NCI-H146 (cell line): ENCODE data around the gene GANAB.
"Not testable (repeated sequence)": the region's sequence is repeated elsewhere in the genome, so short reads cannot be mapped to it uniquely, and the experiment has no call there.

Experiments used
- DNase-seq: peaks from one replicate; lab custom pipeline; 2025; lab: John Stamatoyannopoulos, UW

GANAB gene

DNA sequence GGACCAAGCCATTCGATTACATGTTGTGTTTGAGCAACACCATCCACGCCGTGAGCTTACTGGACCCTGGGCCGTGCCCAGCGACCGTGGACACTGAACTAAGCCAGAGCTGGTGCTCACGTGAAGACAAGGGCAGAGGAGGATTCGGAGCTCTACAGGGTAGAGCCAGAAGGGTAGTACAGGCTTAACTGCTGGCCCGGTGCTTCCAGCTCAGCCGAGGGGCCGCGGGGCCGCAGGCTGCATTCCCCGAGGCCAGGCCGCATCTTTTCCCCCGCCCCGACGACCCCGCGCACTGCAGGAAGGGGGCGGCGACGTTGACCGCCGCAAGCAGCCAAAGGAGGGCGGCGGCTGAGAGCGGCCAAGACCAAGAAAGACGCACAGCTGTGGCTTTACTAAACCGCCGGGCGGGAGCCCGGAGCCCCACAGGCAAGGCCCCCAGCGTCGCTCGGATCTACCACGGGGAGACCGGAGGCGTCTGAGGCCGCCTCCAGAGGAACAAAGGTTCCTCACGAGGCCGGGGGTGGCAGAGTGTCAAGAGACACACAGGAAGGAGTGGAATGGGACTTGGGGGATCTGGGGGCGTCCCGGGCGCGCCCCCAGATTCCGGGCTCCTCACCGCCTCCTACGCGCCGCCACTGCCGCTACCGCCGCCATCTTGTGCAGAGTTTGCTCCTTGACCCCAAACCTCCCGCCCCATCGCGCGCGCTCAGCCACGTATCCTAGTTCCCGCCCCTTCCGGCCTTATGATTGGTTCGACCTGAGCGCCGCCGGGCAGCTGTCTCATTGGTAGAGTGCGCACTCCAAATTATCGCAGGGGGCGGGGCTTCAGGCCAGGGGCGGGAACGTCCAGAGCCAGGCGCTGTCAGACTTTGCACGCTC, at the start of gene GANAB:
Gene GANAB, minus strand, starts transcription at position 668 of the 879 bp plus-strand sequence. Its CDS starts 14 bp downstream, at position 654.
- peak; percentile 99 for DNase-seq

DNA sequence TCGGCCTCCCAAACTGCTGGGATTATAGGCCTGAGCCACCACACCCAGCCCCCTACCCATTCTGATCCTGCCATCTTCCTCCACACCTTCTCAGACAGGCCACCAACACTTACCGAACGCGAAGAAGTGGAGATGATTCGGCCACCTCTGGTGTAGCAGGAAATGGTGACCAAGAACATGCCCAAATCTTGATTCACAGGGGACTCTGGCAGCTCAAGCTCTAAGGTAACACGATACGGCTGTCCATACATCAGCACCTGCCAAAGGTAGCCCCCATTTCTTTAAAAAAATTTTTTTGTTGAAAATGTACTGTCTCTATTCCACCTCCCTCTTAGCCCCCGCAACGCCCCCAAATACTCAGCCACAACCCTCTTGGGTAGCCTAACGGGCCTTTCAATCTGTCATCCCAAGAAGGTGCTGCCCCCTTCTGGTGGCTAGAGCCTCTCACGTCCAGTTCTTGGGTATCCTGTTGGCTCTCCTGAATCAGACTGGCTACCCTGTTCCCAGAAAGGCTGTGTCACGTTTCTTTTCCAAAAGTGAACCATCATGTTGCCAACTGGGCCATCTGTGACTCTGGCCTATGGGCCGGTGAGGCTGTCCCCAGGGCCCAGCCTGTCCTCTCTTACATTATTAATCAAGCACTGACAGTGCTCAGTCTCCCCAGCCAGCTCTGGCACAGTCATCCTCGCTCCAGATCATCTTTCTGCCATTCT, 48.2 kb upstream of the GANAB start:
- peak; percentile 57 for DNase-seq

DNA sequence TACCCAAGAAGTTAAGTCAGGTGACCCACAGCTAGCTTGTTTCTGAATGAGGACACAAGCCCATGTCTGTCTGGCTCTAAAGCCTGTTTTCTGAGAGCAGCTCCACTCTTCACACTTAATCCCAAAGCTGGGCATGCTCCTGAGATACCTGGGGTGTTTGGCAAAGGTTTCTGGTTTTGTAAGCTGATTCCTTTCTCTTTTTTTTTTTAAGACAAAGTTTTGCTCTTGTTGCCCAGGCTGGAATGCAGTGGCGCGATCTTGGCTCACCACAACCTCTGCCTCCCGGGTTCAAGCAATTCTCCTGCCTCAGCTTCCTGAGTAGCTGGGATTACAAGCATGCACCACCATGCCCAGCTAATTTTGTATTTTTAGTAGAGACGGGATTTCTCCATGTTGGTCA, 47.2 kb upstream of the GANAB start:
- DNase-seq, result not testable (repeated sequence)

DNA sequence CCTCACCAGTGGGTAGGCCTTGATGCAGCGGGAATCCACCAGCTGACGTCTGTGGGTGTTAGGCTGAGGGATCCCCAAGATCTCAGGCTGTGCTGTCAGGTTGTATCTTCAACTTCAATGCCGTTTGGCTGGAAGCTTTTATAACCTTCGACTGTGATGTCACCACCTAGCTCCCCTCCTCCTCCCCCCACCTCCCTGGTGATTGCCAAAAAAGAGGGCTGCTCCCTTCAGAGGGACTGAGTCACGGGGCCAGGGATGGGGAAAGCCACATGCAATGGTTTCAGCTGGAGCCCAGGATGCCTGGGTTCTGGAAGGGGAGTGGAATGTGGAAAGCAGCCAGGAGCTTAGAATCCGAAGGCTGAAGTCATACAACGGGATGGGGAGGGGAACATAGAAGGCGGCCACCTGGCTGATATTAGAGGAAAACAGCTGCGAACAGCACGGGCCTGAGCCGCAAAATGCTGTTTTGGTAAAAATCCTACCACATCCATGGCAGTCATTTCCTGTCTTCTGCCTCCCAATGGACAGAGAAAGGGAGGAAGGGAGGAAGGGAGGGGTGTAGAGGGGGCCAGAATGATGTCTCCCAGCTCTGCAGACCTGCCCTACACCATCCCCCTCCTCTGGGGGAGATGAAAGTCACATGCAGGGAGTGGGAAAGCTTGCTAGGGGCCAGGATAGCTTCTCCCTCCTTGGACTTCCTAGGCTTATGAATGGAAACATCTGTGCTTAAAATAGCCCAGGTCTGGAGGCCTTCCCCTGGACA, 43.2 kb upstream of the GANAB start, which contains the start of gene LRRN4CL:
Gene LRRN4CL, minus strand, starts transcription at position 110 of the 763 bp plus-strand sequence. CDS start 1,022 bp downstream, outside the sequence.
- no peak for DNase-seq

DNA sequence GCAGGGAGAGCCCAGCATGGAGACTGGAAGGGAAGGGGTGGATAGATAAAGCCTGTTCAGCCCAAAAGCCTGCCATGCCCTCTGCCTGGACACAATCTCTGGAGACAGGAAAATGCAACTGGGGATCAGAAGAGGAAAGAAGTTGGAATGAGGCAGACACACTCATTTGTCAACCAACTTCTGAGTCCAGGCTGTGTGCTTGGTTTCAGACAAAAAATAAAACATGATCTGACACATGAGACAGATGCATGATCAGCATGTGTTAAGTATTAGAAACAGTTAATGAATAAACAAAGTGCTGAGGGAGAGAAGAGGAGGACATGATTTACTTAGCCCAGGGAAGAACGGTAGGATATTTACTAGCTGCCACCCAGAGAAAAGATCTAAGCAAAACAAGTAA, 42.1 kb upstream of the GANAB start:
- DNase-seq, result no peak

DNA sequence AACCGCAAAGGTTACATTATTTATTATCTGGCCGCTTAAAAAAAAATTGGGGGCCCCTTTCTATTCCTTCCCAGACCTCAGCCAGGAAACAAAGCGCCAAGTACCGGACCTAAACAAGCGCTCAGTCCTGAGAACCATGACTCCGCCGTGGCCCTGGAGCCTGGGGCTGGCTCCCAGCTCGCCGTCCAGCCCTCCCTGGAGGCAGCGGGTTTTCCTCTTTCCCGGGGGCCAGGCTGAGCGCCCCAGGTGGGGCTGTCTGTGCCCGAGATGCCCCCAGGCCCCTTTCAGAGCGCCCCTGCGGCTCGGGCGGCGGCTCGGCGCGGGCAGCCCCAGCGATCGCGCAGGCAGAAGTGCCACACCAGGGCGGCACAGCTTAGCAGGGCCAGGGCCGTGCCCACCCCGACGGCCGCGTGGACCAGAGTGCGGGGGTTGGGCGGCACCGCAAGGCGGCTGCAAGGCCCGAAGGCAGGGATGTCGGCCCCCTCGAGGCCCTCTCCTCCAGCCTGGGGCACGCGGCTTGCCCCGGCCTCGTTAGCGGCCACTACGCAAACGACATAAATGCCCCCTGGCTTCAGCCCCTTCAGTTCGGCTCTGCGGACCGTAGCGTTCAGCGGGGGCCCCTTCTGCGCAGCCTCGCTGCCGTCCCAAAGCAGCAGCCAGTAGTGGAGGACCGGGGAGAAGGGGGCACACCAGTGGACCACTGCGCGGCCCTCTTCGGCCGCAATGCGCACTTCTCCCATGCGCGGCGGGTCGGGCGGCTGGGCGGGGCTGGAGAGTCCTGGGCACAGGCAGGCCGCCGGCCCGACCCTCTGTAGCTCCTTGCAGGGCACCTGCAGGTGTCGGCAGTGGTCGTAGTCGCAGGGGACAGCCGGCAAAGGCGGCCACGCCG, 41.3 kb upstream of the GANAB start:
- DNase-seq, result no peak

DNA sequence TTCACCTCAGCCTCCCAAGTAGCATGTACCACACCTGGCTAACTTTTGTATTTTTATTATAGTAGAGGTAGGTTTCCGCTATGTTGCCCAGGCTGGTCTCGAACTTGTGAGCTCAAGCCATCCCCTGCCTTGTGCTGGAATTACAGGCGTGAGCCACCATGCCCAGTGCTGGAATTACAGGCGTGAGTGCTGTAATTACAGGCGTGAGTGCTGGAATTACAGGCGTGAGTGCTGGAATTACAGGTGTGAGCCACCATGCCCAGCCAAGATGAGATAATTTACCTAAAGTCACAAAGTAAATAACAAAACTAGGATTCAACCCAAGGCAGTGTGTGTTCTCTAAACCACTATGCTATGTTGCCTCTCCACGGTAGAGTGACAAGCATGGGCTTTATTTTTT, 36.1 kb upstream of the GANAB start:
- DNase-seq, result no peak

DNA sequence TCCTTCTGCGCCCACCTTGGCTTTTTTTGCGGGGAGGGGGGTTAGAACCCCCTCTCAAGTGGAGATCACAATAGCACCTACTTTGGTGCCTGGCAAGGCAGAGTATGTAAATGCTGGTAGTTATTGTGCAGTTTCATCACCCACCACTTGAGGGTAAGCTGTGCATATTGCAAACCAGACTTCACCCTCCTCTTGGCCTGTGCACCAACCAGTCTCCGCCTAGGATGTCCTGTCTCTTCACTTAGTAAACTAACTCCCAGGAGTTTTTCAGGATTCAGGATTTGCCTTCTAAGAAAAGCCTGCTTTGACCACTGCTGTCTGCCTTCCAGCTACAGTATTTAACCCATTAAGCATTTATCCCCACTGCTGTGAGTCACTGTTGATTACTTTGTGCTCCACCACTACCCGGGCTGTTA, 34.4 kb upstream of the GANAB start:
- peak; percentile 61 for DNase-seq

DNA sequence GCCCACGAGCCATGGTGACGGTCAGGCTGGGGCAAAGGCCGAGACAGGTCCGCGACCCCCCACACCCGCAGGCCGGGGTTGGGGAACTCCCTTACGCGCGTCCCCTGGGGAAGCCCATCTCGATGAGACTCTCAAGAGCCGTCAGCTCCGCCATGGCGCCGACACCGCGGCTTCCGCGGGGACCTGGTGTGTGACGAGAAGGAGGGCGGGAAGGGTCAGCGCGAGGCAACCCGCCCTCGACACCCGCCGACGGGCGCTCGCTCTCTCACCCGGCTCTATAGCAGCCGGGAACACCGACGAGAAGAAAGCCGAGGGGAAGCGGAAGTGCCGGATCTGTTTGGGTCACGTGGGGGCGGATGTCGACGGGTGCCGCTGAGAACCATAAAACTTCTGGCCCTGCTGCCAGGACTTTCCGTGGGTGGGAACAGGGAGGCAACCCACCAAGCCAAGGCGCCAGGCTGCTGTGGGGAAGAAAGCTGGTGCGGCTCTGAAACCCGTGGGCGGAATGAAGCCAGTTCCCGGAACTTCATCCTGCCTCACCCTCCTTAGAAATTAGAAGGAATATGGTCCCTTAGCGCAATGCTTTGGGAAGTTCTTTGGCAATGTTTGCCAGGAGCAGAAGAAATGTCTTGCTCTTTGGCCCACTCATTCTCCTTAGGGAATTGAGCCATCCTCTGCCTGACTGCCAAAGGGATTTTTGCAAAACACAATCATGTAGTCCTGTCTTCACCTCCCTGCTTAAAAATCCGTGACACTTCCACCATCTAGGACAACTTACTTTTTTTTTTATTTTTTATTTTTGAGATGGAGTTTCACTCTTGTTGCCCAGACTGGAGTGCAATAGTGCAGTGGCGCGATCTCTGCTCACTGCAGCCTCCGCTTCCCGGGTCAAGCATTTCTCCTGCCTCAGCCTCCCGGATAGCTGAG, 32.6 kb upstream of the GANAB start, which contains the start of gene UBXN1:
Gene UBXN1, minus strand, starts transcription at position 304 of the 927 bp plus-strand sequence. Its CDS starts 150 bp downstream, at position 154.
- DNase-seq, result peak; percentile 86

DNA sequence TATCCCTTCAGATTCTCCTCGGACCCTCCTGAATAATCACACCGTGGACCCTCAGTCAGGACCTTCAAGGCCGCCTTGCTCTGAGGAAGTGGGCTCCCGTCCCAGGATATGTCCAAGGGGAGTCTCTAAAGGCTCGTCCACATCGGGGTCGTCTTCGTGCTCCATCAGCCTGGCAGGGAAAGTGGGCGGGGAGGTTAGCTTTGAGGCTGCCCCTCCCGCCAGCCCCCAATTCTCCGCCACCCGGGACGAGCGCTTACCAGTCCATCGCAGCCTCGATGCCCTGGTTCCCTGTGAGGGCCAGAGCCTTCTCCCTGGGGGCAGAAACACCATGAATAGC, 32.0 kb upstream of the GANAB start:
- no peak for DNase-seq

DNA sequence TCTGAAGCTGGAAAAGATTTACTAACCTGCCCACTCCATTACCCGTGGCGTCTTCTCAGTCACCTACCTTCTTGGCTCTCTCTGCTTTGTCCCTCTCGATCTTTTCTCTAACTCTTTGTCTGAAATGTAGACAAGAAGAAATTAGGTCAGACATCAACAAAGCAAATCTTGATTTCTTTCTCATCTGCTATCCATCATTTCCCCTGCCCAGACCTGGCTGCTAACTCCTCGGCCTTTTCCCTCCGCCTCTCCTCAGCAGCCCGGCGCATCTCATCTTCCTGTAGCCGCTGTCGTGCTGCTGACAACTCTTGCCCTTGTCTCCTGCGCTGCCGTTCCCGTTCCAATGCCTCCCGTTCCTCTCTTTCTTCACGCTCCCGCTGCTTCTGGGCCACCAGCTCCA, 31.3 kb upstream of the GANAB start:
- no peak for DNase-seq

DNA sequence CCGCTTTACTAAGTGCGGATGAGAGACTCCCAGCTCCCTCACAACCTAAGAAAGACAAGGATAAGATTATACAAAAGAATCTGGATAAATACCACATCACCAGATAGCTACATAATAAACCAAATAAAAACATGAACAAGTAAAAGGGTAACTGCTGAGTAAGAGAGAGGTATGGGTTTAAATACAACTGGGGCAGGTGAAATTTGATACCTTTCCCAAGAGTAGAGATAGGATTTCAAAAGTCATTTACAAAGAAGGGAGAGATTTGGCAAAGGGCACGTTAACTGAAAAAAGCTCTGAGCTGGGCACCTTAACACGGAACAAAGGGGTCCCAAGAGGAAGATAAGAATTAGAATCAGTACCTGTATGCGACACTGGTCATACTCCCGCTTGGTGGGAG, 30.7 kb upstream of the GANAB start:
- no peak for DNase-seq

DNA sequence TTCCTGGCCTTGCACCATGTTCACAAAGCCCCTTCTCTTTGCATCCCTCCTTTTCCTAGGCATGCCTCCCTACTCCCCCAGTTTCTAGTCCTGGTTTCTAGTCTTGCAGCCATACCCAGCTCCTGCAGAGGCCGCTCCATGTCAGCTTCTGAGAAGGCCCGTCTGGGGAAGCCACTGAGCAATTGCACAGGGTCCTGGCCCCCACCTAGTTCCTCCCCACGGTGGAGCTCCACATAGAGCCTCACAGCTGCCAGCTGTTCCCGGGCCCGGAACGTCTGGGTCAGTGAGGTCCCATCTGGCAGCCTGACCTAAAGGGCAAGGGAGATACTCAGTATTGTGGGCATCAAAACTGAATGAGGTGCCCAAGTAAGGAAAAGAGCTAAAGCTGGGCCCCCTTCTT, 30.3 kb upstream of the GANAB start:
- no peak for DNase-seq

DNA sequence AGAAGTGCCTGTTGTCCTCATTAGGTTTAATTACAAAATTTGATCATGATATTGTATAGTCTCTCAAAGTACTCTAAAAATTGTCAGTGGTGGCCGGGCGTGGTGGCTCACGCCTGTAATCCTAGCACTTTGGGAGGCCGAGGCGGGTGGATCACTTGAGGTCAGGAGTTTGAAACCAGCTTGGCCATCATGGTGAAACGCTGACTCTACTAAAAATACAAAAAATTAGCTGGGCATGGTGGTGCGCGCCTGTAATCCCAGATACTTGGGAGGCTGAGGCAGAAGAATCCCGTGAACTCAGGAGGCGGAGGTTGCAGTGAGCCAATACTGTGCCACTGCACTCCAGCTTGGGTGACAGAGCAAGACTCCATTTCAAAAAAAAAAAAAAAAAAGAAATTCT, 29.0 kb upstream of the GANAB start:
- not testable (repeated sequence) for DNase-seq

DNA sequence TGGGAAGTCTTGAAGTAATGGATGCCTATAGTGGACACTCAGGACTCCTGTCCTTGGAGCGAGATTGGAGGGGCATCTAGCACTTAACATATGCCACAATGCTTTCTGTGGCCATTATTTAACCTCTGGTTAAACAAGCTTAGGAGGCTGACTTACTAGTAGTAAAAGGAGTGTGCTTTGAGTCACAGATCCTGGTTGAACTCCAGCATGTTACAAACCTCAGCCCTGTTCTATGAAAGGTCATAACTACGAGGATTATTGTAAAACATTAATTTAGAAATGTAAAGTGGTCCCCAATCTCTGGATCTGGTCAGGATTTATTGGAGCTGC, 26.7 kb upstream of the GANAB start:
- no peak for DNase-seq

DNA sequence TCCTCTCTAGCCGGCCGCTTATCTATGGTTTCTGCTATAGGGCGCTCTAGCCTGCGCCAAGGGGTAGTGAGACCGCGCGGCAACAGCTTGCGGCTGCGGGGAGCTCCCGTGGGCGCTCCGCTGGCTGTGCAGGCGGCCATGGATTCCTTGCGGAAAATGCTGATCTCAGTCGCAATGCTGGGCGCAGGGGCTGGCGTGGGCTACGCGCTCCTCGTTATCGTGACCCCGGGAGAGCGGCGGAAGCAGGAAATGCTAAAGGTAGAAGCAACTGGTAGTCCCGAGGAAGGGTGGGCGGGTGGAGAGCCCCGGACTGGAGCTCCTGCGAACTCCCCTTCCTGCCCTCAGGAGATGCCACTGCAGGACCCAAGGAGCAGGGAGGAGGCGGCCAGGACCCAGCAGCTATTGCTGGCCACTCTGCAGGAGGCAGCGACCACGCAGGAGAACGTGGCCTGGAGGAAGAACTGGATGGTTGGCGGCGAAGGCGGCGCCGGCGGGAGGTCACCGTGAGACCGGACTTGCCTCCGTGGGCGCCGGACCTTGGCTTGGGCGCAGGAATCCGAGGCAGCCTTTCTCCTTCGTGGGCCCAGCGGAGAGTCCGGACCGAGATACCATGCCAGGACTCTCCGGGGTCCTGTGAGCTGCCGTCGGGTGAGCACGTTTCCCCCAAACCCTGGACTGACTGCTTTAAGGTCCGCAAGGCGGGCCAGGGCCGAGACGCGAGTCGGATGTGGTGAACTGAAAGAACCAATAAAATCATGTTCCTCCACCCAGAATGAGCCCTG, 25.4 kb upstream of the GANAB start, which contains the start of the genes LBHD1 and UQCC3:
Gene LBHD1, minus strand, starts transcription at position 660 of the 782 bp plus-strand sequence. CDS start 2,236 bp downstream, outside the sequence.
Gene UQCC3, plus strand, starts transcription at position 66 of the 782 bp plus-strand sequence. Its CDS starts 73 bp downstream, at position 139.
- DNase-seq, result peak; percentile 86

DNA sequence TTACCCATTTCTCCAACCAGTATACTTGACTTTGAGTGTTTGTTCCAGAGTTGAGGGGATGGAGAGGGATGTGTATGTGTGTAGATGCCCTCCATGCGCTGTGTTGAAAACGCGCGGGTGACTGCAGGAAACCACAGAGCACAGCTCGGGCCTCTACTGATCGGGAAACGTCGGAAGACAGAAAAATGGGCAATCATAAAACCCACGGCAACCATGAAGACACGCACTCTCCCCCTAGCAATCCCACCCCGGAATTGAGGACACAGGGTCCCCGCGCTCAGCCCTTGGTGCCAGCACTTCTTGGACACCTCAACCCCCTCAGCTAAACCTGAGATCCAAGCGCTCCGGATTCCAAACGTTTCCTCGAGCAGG, 24.8 kb upstream of the GANAB start:
- DNase-seq, result no peak

DNA sequence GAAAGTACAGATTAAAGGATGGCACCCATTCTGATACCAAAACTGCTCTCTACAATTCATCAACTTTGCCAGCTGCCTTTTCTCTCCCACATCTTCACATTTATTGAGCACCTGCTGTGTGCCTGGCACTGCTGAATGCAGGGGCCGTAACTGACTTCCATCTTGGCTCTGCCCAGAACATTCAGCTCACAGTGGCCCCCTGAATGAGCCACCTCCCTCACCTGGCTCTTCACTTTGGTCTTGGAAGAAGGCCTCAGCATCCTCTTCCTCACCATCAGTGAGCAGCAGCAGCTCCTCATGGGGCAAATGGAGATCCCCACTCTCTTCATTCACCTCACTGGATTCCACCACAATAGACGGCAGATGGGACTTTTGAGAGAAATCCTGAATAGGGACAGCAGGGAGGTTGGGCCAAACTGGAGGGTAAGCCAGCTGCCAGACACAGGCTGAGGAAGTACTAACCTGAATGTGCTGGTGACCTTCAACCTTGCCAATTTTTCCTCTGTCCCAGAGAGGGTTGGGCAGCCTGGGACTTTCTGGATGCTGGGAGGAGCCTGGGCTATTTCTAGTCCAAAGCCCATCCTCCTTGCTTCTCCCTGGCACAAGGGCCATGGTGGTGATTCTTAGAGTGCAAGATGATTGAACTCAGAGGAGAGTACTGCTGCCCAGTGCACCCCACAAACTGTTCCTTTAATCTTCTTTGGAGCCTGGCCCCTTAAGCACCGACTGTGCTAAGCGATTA, 23.2 kb upstream of the GANAB start:
- DNase-seq, result no peak

DNA sequence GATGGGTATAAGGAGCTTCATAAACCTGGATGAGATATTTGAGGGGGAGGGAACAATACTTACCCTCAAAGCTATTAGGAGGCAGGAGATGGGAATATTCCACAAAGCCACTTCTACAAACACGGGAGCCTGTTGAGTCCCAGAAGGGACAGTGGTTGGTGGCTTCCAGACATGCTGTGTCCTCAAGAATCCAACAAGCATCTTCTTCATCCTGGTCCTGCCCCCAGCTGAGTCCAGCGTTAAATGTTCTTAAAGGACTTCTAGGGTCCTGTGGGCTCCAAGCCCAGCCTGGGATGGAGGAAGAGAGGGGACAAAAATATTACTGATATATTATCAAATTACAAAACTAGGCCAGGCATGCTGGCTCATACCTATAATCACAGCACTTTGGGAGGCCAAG, 21.0 kb upstream of the GANAB start:
- no peak for DNase-seq
